HL-60 (cell line): ENCODE measurements around the gene CAMK1D.

Experiments used
- DNase-seq, 2 experiments: peaks; one replicate each; pipeline ENCODE4 v3.0.0-alpha.2; 2010 to 2020; ENCODE audit warnings: low read depth in 1 of 2, low spot score in 1 of 2
- H3K27ac ChIP-seq: fragments of 250-450 bp; sonication (Bioruptor Pico); replicated peaks from 2 replicates; pipeline ENCODE4 v1.5.1; 2020; ENCODE audit warnings: mild to moderate bottlenecking, moderate library complexity
- H3K27me3 ChIP-seq: fragments of 250-450 bp; sonication (Bioruptor Pico); 2 replicates; pipeline ENCODE4 v1.5.1; 2021; ENCODE audit warnings: mild to moderate bottlenecking, moderate library complexity; ENCODE audit not compliant: insufficient read depth, poor library complexity, severe bottlenecking
- H3K4me3 ChIP-seq: replicated peaks from 2 replicates; pipeline ENCODE4 v1.5.1; 2011; ENCODE audit warnings: mild to moderate bottlenecking, control low read depth, low read length; ENCODE audit not compliant: insufficient read depth
- GABPA ChIP-seq: IDR thresholded peaks from 2 replicates; pipeline ENCODE4 v1.6.1; 2012; ENCODE audit warnings: low read depth
- POLR2AphosphoS5 ChIP-seq: IDR thresholded peaks from 2 replicates; pipeline ENCODE4 v1.6.1; 2012; ENCODE audit warnings: low read depth
- SPI1 ChIP-seq: IDR thresholded peaks from 2 replicates; pipeline ENCODE4 v1.6.1; 2012; ENCODE audit warnings: low read depth, mild to moderate bottlenecking, borderline replicate concordance
- TF ChIP-seq, protein P1 (sequence below): IDR thresholded peaks from one replicate; pipeline ENCODE4 v1.5.1; 2011; ENCODE audit warnings: low read length, control low read depth, inconsistent platforms; ENCODE audit not compliant: insufficient read depth
- TF ChIP-seq, protein P2 (sequence below): IDR thresholded peaks from 2 replicates; pipeline ENCODE4 v1.6.1; 2012; ENCODE audit warnings: low read depth; ENCODE audit not compliant: insufficient replicate concordance

Gene CAMK1D

DNA sequence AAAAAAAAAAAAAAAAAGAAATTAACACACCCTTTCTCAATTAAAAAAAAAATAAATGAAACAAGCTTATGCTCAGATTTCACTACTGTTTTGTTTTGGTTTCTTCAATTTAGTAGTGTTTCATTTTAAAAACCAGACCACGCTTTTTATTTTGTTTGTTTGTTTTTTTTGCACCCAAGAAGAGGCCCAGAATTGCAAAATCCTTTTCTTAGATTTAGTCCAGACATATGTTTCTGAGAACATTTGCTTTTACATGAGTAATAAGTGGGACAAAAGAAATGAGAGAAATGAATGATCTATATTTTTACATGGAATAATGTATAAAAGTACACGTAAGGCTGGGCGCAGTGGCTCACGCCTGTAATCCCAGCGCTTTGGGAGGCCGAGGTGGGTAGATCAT, 34.5 kb upstream of the CAMK1D start:
- H3K4me3 ChIP-seq, result no peak overlapping the region

DNA sequence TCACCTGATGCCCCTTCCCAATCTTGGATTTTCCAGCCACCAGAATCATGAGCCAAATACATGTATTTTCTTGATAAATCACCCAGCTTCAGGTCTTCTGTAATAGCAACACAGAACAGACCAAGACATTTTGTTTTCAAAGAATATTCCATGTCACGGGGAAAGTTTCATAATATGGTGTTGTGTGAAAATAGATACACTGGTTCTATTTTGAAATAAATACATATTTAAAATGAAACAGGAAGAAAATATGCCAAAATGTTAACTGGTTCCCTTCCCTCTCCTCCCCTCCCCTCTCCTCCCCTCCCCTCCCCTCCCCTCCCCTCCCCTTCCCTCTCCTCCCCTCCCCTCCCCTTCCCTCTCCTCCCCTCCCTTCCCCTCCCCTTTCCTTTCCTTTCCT, 30.3 kb upstream of the CAMK1D start:
- no peak overlapping the region for H3K4me3 ChIP-seq
- no peak for DNase-seq
- no peak for TF ChIP-seq POLR2AphosphoS5
- TF ChIP-seq GABPA, result no peak
- TF ChIP-seq, protein P1, sequence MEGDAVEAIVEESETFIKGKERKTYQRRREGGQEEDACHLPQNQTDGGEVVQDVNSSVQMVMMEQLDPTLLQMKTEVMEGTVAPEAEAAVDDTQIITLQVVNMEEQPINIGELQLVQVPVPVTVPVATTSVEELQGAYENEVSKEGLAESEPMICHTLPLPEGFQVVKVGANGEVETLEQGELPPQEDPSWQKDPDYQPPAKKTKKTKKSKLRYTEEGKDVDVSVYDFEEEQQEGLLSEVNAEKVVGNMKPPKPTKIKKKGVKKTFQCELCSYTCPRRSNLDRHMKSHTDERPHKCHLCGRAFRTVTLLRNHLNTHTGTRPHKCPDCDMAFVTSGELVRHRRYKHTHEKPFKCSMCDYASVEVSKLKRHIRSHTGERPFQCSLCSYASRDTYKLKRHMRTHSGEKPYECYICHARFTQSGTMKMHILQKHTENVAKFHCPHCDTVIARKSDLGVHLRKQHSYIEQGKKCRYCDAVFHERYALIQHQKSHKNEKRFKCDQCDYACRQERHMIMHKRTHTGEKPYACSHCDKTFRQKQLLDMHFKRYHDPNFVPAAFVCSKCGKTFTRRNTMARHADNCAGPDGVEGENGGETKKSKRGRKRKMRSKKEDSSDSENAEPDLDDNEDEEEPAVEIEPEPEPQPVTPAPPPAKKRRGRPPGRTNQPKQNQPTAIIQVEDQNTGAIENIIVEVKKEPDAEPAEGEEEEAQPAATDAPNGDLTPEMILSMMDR, result no peak
- no peak for TF ChIP-seq SPI1
- TF ChIP-seq, protein P2, sequence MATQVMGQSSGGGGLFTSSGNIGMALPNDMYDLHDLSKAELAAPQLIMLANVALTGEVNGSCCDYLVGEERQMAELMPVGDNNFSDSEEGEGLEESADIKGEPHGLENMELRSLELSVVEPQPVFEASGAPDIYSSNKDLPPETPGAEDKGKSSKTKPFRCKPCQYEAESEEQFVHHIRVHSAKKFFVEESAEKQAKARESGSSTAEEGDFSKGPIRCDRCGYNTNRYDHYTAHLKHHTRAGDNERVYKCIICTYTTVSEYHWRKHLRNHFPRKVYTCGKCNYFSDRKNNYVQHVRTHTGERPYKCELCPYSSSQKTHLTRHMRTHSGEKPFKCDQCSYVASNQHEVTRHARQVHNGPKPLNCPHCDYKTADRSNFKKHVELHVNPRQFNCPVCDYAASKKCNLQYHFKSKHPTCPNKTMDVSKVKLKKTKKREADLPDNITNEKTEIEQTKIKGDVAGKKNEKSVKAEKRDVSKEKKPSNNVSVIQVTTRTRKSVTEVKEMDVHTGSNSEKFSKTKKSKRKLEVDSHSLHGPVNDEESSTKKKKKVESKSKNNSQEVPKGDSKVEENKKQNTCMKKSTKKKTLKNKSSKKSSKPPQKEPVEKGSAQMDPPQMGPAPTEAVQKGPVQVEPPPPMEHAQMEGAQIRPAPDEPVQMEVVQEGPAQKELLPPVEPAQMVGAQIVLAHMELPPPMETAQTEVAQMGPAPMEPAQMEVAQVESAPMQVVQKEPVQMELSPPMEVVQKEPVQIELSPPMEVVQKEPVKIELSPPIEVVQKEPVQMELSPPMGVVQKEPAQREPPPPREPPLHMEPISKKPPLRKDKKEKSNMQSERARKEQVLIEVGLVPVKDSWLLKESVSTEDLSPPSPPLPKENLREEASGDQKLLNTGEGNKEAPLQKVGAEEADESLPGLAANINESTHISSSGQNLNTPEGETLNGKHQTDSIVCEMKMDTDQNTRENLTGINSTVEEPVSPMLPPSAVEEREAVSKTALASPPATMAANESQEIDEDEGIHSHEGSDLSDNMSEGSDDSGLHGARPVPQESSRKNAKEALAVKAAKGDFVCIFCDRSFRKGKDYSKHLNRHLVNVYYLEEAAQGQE, result no peak
- H3K27me3 ChIP-seq, result no peaks in the 10 kb centered on the region
- no peak overlapping the region for H3K27ac ChIP-seq

More for the DNA sequence above, 34.5 kb upstream of the CAMK1D start:
- DNase-seq, result no peak
- no peaks in the 10 kb centered on the region for H3K27me3 ChIP-seq
- TF ChIP-seq GABPA (no peak), POLR2AphosphoS5 (no peak), SPI1 (no peak)
- TF ChIP-seq, protein P2, result no peak
- TF ChIP-seq, protein P1, result no peak
- no peak overlapping the region for H3K27ac ChIP-seq

DNA sequence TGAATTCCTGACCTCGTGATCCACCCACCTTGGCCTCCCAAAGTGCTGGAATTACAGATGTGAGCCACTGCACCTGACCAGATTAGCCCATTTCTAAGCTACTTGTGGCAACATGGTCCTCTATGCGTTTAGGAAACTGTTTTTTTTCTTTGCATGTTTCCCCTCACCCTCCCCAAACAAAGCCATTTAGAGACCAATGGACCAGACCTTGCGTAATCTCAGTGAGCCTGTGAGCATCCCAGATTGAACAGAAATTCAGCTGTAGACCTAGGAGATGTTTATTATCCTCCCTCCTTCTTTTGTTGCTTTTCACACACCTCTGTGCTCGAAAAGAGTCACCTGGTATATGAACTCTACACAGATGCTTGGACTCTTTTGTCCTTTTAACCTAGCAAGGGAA, 28.5 kb upstream of the CAMK1D start:
- Histone ChIP-seq H3K27ac (no peak overlapping the region), H3K27me3 (no peaks in the 10 kb centered on the region), H3K4me3 (no peak overlapping the region)
- DNase-seq, result no peak
- TF ChIP-seq SPI1 (no peak), GABPA (no peak)

DNA sequence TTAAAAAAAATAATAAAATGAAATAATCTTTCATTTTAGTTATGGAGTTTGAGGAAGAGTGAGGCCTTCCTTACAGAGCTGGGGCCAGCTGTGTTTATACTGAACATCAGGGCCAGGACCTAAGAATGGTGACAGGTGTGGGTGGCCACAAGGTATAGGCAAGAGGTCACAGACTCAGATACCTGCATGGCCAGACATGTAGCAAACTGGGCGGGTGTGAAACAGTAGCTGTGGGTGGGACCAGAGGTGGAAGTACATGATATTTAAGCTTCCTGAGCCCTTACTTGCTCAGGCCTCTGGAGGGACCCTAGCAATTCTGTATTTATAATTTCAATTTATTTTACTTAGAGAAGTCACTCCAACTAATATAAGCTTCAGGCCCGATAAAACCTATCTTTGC, 27.7 kb upstream of the CAMK1D start:
- TF ChIP-seq, protein P1, result no peak
- no peak for TF ChIP-seq POLR2AphosphoS5
- no peak for TF ChIP-seq SPI1
- TF ChIP-seq GABPA, result no peak
- TF ChIP-seq, protein P2, result no peak
- H3K4me3 ChIP-seq, result no peak overlapping the region
- no peaks in the 10 kb centered on the region for H3K27me3 ChIP-seq
- DNase-seq, result no peak
- H3K27ac ChIP-seq, result no peak overlapping the region
